H9 (cell line): ENCODE results near the gene GIMAP6. TPM values are rescaled to one million over a fixed set of nuclear protein-coding genes. Genes with fewer than 3 reads are reported as not detected.
"Not testable (repeated sequence)": the region's sequence is repeated elsewhere in the genome, so short reads cannot be mapped to it uniquely, and the experiment has no call there.

Experiments used
- DNase-seq: peaks from one replicate; pipeline ENCODE4 v3.0.0-alpha.2; 2017
- H2AFZ ChIP-seq: one replicate; pipeline ENCODE4 v1.6.1; 2013; ENCODE audit warnings: mild to moderate bottlenecking, low read length, control low read depth, moderate library complexity
- H2AK5ac ChIP-seq: 2 replicates; pipeline ENCODE4 v1.6.1; 2013; ENCODE audit warnings: low read length, control low read depth, mixed read lengths; ENCODE audit not compliant: insufficient read length
- H2BK120ac ChIP-seq: one replicate; pipeline ENCODE4 v1.6.1; 2013; ENCODE audit warnings: low read depth, mild to moderate bottlenecking, low read length, control low read depth, inconsistent platforms; ENCODE audit not compliant: poor library complexity, severe bottlenecking
- H2BK12ac ChIP-seq: 2 replicates; pipeline ENCODE4 v1.6.1; 2013; ENCODE audit warnings: low read length, control low read depth, mixed read lengths, low read depth; ENCODE audit not compliant: insufficient read length
- H2BK15ac ChIP-seq: 2 replicates; pipeline ENCODE4 v1.6.1; 2013; ENCODE audit warnings: low read depth, low read length, control low read depth
- H2BK20ac ChIP-seq: one replicate; pipeline ENCODE4 v1.6.1; 2013; ENCODE audit warnings: low read depth, mild to moderate bottlenecking, low read length, control low read depth, inconsistent platforms; ENCODE audit not compliant: poor library complexity, severe bottlenecking
- H2BK5ac ChIP-seq: 2 replicates; pipeline ENCODE4 v1.6.1; 2013; ENCODE audit warnings: low read length, control low read depth, mixed read lengths; ENCODE audit not compliant: insufficient read length
- H3K14ac ChIP-seq: 2 replicates; pipeline ENCODE4 v1.6.1; 2013; ENCODE audit warnings: low read length, control low read depth; ENCODE audit not compliant: insufficient read depth
- H3K18ac ChIP-seq: 2 replicates; pipeline ENCODE4 v1.6.1; 2013; ENCODE audit warnings: low read depth, mild to moderate bottlenecking, mixed read lengths, low read length, control low read depth; ENCODE audit not compliant: insufficient read length
- H3K23ac ChIP-seq: 2 replicates; pipeline ENCODE4 v1.6.1; 2013; ENCODE audit warnings: low read length, control low read depth, mixed read lengths, low read depth; ENCODE audit not compliant: insufficient read length
- H3K23me2 ChIP-seq: 2 replicates; pipeline ENCODE4 v1.6.1; 2013; ENCODE audit warnings: low read depth, mild to moderate bottlenecking, mixed read lengths, low read length, control low read depth; ENCODE audit not compliant: insufficient read length, poor library complexity, severe bottlenecking
- H3K27ac ChIP-seq: 2 replicates; pipeline ENCODE4 v1.5.1; 2013; ENCODE audit warnings: low read length, control low read depth, mixed read lengths, low read depth; ENCODE audit not compliant: insufficient read length
- H3K27me3 ChIP-seq: 2 replicates; pipeline ENCODE4 v1.6.1; 2013; ENCODE audit warnings: low read length, control low read depth, inconsistent platforms; ENCODE audit not compliant: insufficient read depth
- H3K4ac ChIP-seq: 2 replicates; pipeline ENCODE4 v1.6.1; 2013; ENCODE audit warnings: low read depth, mild to moderate bottlenecking, control low read depth, inconsistent platforms, low read length, moderate library complexity
- H3K4me1 ChIP-seq: 2 replicates; pipeline ENCODE4 v1.6.1; 2013; ENCODE audit warnings: low read length, control low read depth, inconsistent platforms; ENCODE audit not compliant: insufficient read depth
- H3K4me2 ChIP-seq: 2 replicates; pipeline ENCODE4 v1.6.1; 2013; ENCODE audit warnings: low read length, control low read depth, mixed read lengths; ENCODE audit not compliant: insufficient read length, insufficient read depth
- H3K56ac ChIP-seq: 2 replicates; pipeline ENCODE4 v1.6.1; 2013; ENCODE audit warnings: low read depth, mild to moderate bottlenecking, mixed read lengths, low read length, control low read depth; ENCODE audit not compliant: insufficient read length
- H3K79me1 ChIP-seq: 2 replicates; pipeline ENCODE4 v1.6.1; 2013; ENCODE audit warnings: low read depth, mild to moderate bottlenecking, moderate library complexity, low read length, control low read depth, inconsistent platforms; ENCODE audit not compliant: insufficient read depth, poor library complexity, severe bottlenecking
- H3K79me2 ChIP-seq: 2 replicates; pipeline ENCODE4 v1.6.1; 2013; ENCODE audit warnings: low read length, control low read depth, inconsistent platforms; ENCODE audit not compliant: insufficient read depth
- H3K9ac ChIP-seq: 2 replicates; pipeline ENCODE4 v1.6.1; 2013; ENCODE audit warnings: low read length, control low read depth, mixed read lengths; ENCODE audit not compliant: insufficient read length; ENCODE audit errors: extremely low read depth
- H3K9me3 ChIP-seq: one replicate; pipeline ENCODE4 v1.6.1; 2013; ENCODE audit warnings: low read depth, low read length, inconsistent platforms; ENCODE audit not compliant: control insufficient read depth
- H3T11ph ChIP-seq: one replicate; pipeline ENCODE4 v1.6.1; 2013; ENCODE audit warnings: mild to moderate bottlenecking, low read length, control low read depth, inconsistent platforms
- H4K20me1 ChIP-seq: one replicate; pipeline ENCODE4 v1.6.1; 2013; ENCODE audit not compliant: control insufficient read depth, insufficient read length, insufficient read depth
- H4K5ac ChIP-seq: 2 replicates; pipeline ENCODE4 v1.6.1; 2013; ENCODE audit warnings: low read depth, mild to moderate bottlenecking, mixed read lengths, low read length, control low read depth; ENCODE audit not compliant: insufficient read length
- H4K8ac ChIP-seq: replicated peaks from 2 replicates; pipeline ENCODE4 v1.6.1; 2013; ENCODE audit warnings: low read length, control low read depth, mixed read lengths, low read depth; ENCODE audit not compliant: insufficient read length
- H4K91ac ChIP-seq: 2 replicates; pipeline ENCODE4 v1.6.1; 2013; ENCODE audit warnings: low read depth, mild to moderate bottlenecking, moderate library complexity, mixed read lengths, low read length, control low read depth; ENCODE audit not compliant: insufficient read length
- H3K27ac Mint-ChIP-seq, 3 experiments: 2 replicates in 2 of 3; 3 replicates in 1 of 3; pipeline ENCODE4 v1.8.0; 2020 to 2021; ENCODE audit warnings: mixed read lengths in 3 of 3, mild to moderate bottlenecking in 1 of 3, moderate library complexity in 1 of 3
- H3K27me3 Mint-ChIP-seq: 2 replicates; pipeline ENCODE4 v1.8.0; 2021; ENCODE audit warnings: low read depth, mild to moderate bottlenecking, moderate library complexity, mixed read lengths
- H3K36me3 Mint-ChIP-seq, 3 experiments: 2 replicates in 2 of 3; 3 replicates in 1 of 3; pipeline ENCODE4 v1.8.0; 2020 to 2021; ENCODE audit warnings: low read depth in 3 of 3, mixed read lengths in 3 of 3; ENCODE audit not compliant: insufficient read depth in 1 of 3
- H3K4me1 Mint-ChIP-seq, 2 experiments: 2 replicates each; pipeline ENCODE4 v1.8.0; 2020; ENCODE audit warnings: mixed read lengths in 2 of 2
- H3K4me3 Mint-ChIP-seq, 2 experiments: 2 replicates in 1 of 2; 3 replicates in 1 of 2; pipeline ENCODE4 v1.8.0; 2020 to 2021; ENCODE audit warnings: mild to moderate bottlenecking in 2 of 2, mixed read lengths in 2 of 2, moderate library complexity in 1 of 2
- H3K9me3 Mint-ChIP-seq, 2 experiments: 2 replicates in 1 of 2; 3 replicates in 1 of 2; pipeline ENCODE4 v1.8.0; 2020; ENCODE audit warnings: mild to moderate bottlenecking in 2 of 2, mixed read lengths in 2 of 2, moderate library complexity in 1 of 2
- total RNA-seq: library from RNA; stranded (reverse); gene quantifications from 2 replicates; pipeline ENCODE4 v1.2.1, GENCODE V29; 2021

GIMAP6 gene
- total RNA-seq, 1 experiment from 2014 or later = not detected

DNA sequence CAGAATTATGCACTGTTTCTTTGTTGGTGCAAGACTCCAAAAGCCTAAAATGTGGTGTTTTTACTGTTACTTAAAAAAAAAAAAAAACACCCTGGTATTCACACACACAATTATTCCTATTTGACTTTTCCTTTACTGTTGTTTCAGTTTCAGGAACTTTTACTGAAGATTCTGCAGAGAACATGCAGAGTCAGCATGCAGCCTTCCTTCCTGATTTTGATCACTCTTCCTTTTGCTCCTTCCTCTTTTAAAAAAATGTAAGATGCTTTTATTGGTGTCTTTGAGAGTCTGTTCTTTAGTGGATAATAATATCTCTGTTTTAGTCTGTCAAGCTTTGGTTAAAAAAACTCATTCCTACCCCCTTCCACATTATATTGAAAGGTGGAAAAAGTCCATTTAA, 44.1 kb upstream of the GIMAP6 start:
- H3K4me1 ChIP-seq, H4K91ac ChIP-seq, H3K9ac ChIP-seq, H3K56ac ChIP-seq, H2AK5ac ChIP-seq, H3K79me1 ChIP-seq, H3K4me2 ChIP-seq, DNase-seq, H3K9me3 ChIP-seq, H3K4ac ChIP-seq, H3K14ac ChIP-seq, H2BK20ac ChIP-seq, H3K4me3 Mint-ChIP-seq, H4K5ac ChIP-seq, H3K18ac ChIP-seq, H2AFZ ChIP-seq, H2BK12ac ChIP-seq, H2BK15ac ChIP-seq, H3K79me2 ChIP-seq, H2BK120ac ChIP-seq, H3K27ac Mint-ChIP-seq, H2BK5ac ChIP-seq, H3T11ph ChIP-seq, H4K8ac ChIP-seq, H3K36me3 Mint-ChIP-seq, H3K4me1 Mint-ChIP-seq, H3K27ac ChIP-seq, H3K23me2 ChIP-seq, H3K23ac ChIP-seq, H4K20me1 ChIP-seq, H3K27me3 ChIP-seq: not testable (repeated sequence)
- H3K9me3 Mint-ChIP-seq = peaks cover 15 to 36% of the 10 kb centered on the region in 2 experiments
- H3K27me3 Mint-ChIP-seq = peaks cover 18% of the 10 kb centered on the region
